ENCODE data around the gene SEPSECS. TPM values are rescaled to one million over a fixed set of nuclear protein-coding genes. Genes with fewer than 3 reads are reported as not detected.

The SEPSECS gene
- total and polyA plus RNA-seq, 2 of the 8 experiments (the other 6 are each of a cell fraction or from before 2014, with no cell fraction given) = 1.9 to 4.1 TPM

DNA sequence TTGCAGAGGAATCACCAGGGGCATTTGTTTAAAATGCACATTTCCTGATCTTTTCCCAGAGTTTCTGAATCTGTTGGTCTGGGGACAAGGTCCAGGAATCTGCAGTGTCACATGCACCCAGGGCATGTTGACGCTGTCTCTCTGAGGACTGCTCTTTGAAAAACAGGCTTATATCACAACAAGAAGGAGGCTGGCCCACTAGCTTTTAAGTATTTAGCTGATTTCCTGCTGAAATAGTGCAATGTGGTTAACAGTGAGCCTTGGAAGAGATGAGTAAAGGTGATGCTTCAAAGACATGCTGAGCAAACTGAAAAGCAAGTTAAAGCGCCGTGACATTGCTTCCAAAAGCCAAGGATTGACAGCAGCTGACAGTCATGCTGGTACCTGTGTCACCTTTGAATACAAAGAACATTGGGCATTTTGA is 18.6 kb upstream of the SEPSECS start (continued):
- TF ChIP-seq ATF2 (IDR thresholded peaks at IDR 0.05; ENCODE audit: low read length) = no peak
- TF ChIP-seq SUZ12 (IDR thresholded peaks at IDR 0.05; ENCODE audit: low read length) = no peak
- TF ChIP-seq, protein P1, sequence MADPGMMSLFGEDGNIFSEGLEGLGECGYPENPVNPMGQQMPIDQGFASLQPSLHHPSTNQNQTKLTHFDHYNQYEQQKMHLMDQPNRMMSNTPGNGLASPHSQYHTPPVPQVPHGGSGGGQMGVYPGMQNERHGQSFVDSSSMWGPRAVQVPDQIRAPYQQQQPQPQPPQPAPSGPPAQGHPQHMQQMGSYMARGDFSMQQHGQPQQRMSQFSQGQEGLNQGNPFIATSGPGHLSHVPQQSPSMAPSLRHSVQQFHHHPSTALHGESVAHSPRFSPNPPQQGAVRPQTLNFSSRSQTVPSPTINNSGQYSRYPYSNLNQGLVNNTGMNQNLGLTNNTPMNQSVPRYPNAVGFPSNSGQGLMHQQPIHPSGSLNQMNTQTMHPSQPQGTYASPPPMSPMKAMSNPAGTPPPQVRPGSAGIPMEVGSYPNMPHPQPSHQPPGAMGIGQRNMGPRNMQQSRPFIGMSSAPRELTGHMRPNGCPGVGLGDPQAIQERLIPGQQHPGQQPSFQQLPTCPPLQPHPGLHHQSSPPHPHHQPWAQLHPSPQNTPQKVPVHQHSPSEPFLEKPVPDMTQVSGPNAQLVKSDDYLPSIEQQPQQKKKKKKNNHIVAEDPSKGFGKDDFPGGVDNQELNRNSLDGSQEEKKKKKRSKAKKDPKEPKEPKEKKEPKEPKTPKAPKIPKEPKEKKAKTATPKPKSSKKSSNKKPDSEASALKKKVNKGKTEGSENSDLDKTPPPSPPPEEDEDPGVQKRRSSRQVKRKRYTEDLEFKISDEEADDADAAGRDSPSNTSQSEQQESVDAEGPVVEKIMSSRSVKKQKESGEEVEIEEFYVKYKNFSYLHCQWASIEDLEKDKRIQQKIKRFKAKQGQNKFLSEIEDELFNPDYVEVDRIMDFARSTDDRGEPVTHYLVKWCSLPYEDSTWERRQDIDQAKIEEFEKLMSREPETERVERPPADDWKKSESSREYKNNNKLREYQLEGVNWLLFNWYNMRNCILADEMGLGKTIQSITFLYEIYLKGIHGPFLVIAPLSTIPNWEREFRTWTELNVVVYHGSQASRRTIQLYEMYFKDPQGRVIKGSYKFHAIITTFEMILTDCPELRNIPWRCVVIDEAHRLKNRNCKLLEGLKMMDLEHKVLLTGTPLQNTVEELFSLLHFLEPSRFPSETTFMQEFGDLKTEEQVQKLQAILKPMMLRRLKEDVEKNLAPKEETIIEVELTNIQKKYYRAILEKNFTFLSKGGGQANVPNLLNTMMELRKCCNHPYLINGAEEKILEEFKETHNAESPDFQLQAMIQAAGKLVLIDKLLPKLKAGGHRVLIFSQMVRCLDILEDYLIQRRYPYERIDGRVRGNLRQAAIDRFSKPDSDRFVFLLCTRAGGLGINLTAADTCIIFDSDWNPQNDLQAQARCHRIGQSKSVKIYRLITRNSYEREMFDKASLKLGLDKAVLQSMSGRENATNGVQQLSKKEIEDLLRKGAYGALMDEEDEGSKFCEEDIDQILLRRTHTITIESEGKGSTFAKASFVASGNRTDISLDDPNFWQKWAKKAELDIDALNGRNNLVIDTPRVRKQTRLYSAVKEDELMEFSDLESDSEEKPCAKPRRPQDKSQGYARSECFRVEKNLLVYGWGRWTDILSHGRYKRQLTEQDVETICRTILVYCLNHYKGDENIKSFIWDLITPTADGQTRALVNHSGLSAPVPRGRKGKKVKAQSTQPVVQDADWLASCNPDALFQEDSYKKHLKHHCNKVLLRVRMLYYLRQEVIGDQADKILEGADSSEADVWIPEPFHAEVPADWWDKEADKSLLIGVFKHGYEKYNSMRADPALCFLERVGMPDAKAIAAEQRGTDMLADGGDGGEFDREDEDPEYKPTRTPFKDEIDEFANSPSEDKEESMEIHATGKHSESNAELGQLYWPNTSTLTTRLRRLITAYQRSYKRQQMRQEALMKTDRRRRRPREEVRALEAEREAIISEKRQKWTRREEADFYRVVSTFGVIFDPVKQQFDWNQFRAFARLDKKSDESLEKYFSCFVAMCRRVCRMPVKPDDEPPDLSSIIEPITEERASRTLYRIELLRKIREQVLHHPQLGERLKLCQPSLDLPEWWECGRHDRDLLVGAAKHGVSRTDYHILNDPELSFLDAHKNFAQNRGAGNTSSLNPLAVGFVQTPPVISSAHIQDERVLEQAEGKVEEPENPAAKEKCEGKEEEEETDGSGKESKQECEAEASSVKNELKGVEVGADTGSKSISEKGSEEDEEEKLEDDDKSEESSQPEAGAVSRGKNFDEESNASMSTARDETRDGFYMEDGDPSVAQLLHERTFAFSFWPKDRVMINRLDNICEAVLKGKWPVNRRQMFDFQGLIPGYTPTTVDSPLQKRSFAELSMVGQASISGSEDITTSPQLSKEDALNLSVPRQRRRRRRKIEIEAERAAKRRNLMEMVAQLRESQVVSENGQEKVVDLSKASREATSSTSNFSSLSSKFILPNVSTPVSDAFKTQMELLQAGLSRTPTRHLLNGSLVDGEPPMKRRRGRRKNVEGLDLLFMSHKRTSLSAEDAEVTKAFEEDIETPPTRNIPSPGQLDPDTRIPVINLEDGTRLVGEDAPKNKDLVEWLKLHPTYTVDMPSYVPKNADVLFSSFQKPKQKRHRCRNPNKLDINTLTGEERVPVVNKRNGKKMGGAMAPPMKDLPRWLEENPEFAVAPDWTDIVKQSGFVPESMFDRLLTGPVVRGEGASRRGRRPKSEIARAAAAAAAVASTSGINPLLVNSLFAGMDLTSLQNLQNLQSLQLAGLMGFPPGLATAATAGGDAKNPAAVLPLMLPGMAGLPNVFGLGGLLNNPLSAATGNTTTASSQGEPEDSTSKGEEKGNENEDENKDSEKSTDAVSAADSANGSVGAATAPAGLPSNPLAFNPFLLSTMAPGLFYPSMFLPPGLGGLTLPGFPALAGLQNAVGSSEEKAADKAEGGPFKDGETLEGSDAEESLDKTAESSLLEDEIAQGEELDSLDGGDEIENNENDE (IDR thresholded peaks at IDR 0.05; ENCODE audit: insufficient replicate concordance, low read length) = no peak

Data from H1 (cell line).